Measurements from ENCODE around the gene CD3G. TPM values are rescaled to one million over a fixed set of nuclear protein-coding genes. Genes with fewer than 3 reads are reported as not detected.

The CD3G gene
- total RNA-seq, 2 donors from 2014 or later, result not detected

DNA sequence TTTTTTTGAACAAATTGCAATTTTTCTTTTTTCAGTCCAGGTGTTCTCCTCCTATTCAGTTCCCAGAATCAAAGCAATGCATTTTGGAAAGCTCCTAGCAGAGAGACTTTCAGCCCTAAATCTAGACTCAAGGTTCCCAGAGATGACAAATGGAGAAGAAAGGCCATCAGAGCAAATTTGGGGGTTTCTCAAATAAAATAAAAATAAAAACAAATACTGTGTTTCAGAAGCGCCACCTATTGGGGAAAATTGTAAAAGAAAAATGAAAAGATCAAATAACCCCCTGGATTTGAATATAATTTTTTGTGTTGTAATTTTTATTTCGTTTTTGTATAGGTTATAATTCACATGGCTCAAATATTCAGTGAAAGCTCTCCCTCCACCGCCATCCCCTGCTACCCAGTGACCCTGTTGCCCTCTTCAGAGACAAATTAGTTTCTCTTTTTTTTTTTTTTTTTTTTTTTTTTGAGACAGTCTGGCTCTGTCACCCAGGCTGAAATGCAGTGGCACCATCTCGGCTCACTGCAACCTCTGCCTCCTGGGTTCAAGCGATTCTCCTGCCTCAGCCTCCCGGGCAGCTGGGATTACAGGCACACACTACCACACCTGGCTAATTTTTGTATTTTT, 9.1 kb downstream of the CD3G start:
- Histone ChIP-seq H3K27me3 (no peaks in the 10 kb centered on the region), H3K4me3 (no peak overlapping the region), H3K36me3 (replicated peaks in 1 of 2; ENCODE audit: insufficient read depth in 1 of 2, low read depth in 2 of 2) (no peaks in the 10 kb centered on the region), H3K27ac (no peak overlapping the region), H3K4me1 (no peaks in the 10 kb centered on the region), H3K9me3 (no peaks in the 10 kb centered on the region)
- DNase-seq (no peak), ATAC-seq (no peak)
- intact Hi-C loops (cut with DNase I), result no loop called here
- TF ChIP-seq POLR2A (IDR thresholded peaks at IDR 0.05), result no peak
- peak; percentile 31 to 58 (median 48) for TF ChIP-seq CTCF (IDR thresholded peaks at IDR 0.05)
- WGBS, 2 donors, result 3 to 7% methylated on average over 6 of the region's 6 CpGs

GRCh38 chr11:118358071-118358470, 13.9 kb downstream of the CD3G start:
- intact Hi-C loops (cut with DNase I), result no loop called here
- H3K4me1 ChIP-seq, result peaks cover 18% of the 10 kb centered on the region
- H3K4me3 ChIP-seq, result no peak overlapping the region
- TF ChIP-seq POLR2A (IDR thresholded peaks at IDR 0.05), result no peak
- TF ChIP-seq CTCF (IDR thresholded peaks at IDR 0.05), result no peak
- H3K27ac ChIP-seq, result no peak overlapping the region
- H3K27me3 ChIP-seq, result no peaks in the 10 kb centered on the region
- ATAC-seq (no peak), DNase-seq (no peak)
- H3K9me3 ChIP-seq, result no peaks in the 10 kb centered on the region
- no peaks in the 10 kb centered on the region for H3K36me3 ChIP-seq (replicated peaks in 1 of 2; ENCODE audit: insufficient read depth in 1 of 2, low read depth in 2 of 2)
- 55 to 61% methylated on average over 3 of the region's 3 CpGs for WGBS, 2 donors

DNA sequence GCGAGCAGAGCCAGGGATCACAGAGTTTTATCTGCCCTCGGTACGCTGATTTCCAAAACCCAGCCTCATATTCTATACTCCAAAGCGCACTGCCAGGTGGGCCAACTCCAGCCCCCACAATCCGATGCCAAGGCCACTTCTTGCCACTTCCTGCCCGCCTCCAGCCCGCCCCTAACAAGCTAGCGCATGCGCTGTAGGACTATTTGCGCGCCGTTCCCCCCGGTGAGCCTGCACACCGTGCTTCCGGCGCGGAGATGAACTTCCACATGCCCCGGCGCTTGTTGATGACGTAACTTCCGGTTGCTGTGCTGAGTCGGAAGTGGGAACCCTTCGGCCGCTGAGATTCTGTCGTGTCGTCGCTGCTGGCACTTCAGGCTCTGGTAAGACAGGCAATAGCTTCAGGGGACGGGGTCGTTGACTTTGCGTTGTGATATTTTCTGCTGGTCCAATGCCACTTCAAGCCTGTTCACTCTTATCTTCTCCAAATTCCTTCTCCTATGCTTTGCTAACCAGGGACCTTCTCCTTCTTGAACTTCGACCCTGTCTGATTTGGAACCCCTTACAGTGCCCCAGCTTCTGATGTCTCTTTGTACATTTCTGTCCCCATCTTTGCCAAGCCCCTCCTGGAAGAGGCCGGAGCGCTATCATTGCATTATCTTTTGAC, 15.3 kb downstream of the CD3G start, which contains the start of gene UBE4A:
Gene UBE4A (plus strand): TSS at position 306 of the 664 bp plus-strand sequence. CDS start 5,481 bp downstream, outside the sequence.
- TF ChIP-seq CTCF (IDR thresholded peaks at IDR 0.05) (no peak), POLR2A (IDR thresholded peaks at IDR 0.05) (peak; percentile 39 to 85 (median 77))
- WGBS, 2 donors, result 2 to 4% methylated on average over 27 to 33 of the region's 33 CpGs
- peak; percentile 97 to 98 (median 97) for DNase-seq
- H3K27ac ChIP-seq, result peak within 1 kb of the TSS in 3 of 4 donors; percentile 47 to 70 (median 68)
- no peaks in the 10 kb centered on the region for H3K27me3 ChIP-seq
- no peaks in the 10 kb centered on the region for H3K9me3 ChIP-seq
- ATAC-seq, result peak; percentile 98
- H3K4me3 ChIP-seq, result peak within 1 kb of the TSS; percentile 75 to 77
- H3K36me3 ChIP-seq (replicated peaks in 1 of 2; ENCODE audit: insufficient read depth in 1 of 2, low read depth in 2 of 2), result no peaks in the 10 kb centered on the region
- intact Hi-C loops (cut with DNase I), result no loop called here
- H3K4me1 ChIP-seq, result peaks cover 27% of the 10 kb centered on the region

DNA sequence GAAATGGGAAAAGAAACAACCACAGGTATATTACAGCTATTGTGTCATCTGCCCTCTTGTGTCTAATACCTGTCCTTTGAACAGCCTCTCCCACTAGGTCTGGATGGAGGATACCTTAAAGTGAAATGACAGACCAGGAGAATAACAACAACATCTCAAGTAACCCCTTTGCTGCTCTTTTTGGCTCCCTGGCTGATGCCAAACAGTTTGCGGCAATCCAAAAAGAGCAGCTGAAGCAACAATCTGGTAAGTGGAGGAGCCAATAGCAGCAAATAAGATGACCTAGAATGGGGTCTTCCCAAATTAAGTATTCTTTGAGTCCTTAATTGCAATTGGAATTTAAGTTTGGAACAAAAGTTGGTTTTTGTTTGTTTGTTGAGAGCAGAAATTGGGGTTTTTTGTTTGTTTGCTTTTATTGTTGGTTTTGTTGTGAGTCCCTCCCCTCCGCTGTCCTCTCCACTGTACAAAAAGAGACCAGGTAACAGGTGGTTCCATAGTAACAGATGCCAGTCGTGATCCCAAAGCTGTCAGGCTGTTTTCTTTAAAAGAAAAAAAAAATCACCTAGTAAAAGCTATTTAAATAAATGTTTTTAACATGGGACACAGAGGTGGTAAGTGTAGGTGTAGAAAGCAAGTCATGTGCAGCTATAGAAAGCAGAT, 20.9 kb downstream of the CD3G start:
- DNase-seq (no peak), ATAC-seq (no peak)
- Histone ChIP-seq H3K36me3 (replicated peaks in 1 of 2; ENCODE audit: insufficient read depth in 1 of 2, low read depth in 2 of 2) (peaks cover 0 to 14% of the 10 kb centered on the region in 2 donors), H3K27ac (no peak overlapping the region), H3K4me3 (no peak overlapping the region), H3K9me3 (no peaks in the 10 kb centered on the region), H3K27me3 (no peaks in the 10 kb centered on the region), H3K4me1 (peaks cover 40% of the 10 kb centered on the region)
- 72 to 79% methylated on average over 3 of the region's 3 CpGs for WGBS, 2 donors
- TF ChIP-seq CTCF (IDR thresholded peaks at IDR 0.05), result no peak
- no peak for TF ChIP-seq POLR2A (IDR thresholded peaks at IDR 0.05)
- intact Hi-C loops (cut with DNase I), result no loop called here
